ENCODE data around the gene SERPINE1.

Gene SERPINE1

GRCh38 chr7:101133621-101134398 lies 6.9 kb downstream of the SERPINE1 start:
- H3K36me3 ChIP-seq (ENCODE audit: insufficient read depth, low read length): no peaks in the 10 kb centered on the region
- peaks cover 10% of the 10 kb centered on the region for H3K4me1 ChIP-seq (ENCODE audit: insufficient read depth, low read length)
- H3K9me3 ChIP-seq (ENCODE audit: low read length): no peaks in the 10 kb centered on the region
- H2AFZ ChIP-seq (ENCODE audit: low read depth, low read length): no peak overlapping the region
- no peaks in the 10 kb centered on the region for H3K27me3 ChIP-seq (ENCODE audit: insufficient read depth, low read length)
- H3K4me3 ChIP-seq (ENCODE audit: low read length): no peak overlapping the region

- H2AFZ ChIP-seq (ENCODE audit: low read depth, low read length): no peak overlapping the region
- no peaks in the 10 kb centered on the region for H3K36me3 ChIP-seq (ENCODE audit: insufficient read depth, low read length)
- H3K4me1 ChIP-seq (ENCODE audit: insufficient read depth, low read length): peaks cover 10% of the 10 kb centered on the region
- H3K9me3 ChIP-seq (ENCODE audit: low read length): no peaks in the 10 kb centered on the region
- no peak overlapping the region for H3K4me3 ChIP-seq (ENCODE audit: low read length)
- H3K27me3 ChIP-seq (ENCODE audit: insufficient read depth, low read length): no peaks in the 10 kb centered on the region
Observed at GRCh38 chr7:101134399-101134980, 7.6 kb downstream of the SERPINE1 start.

- Histone ChIP-seq H3K4me1 (ENCODE audit: insufficient read depth, low read length) (peaks cover 10% of the 10 kb centered on the region), H3K4me3 (ENCODE audit: low read length) (no peak overlapping the region), H3K36me3 (ENCODE audit: insufficient read depth, low read length) (no peaks in the 10 kb centered on the region), H3K9me3 (ENCODE audit: low read length) (no peaks in the 10 kb centered on the region), H2AFZ (ENCODE audit: low read depth, low read length) (peak overlapping the region; percentile 75), H3K27me3 (ENCODE audit: insufficient read depth, low read length) (no peaks in the 10 kb centered on the region)
Observed at GRCh38 chr7:101137651-101138212, 10.8 kb downstream of the SERPINE1 start.

GRCh38 chr7:101138213-101138870 lies 11.4 kb downstream of the SERPINE1 start:
- Histone ChIP-seq H3K27me3 (ENCODE audit: insufficient read depth, low read length) (no peaks in the 10 kb centered on the region), H3K36me3 (ENCODE audit: insufficient read depth, low read length) (no peaks in the 10 kb centered on the region), H3K4me1 (ENCODE audit: insufficient read depth, low read length) (peaks cover 10% of the 10 kb centered on the region), H3K9me3 (ENCODE audit: low read length) (no peaks in the 10 kb centered on the region), H2AFZ (ENCODE audit: low read depth, low read length) (peak overlapping the region; percentile 75), H3K4me3 (ENCODE audit: low read length) (peak overlapping the region; percentile 34)

- no peaks in the 10 kb centered on the region for H3K36me3 ChIP-seq (ENCODE audit: insufficient read depth, low read length)
Observed at GRCh38 chr7:101140339-101140699, 13.4 kb downstream of the SERPINE1 start.

GRCh38 chr7:101140746-101141382 lies 14.0 kb downstream of the SERPINE1 start:
- Histone ChIP-seq H2AFZ (ENCODE audit: low read depth, low read length) (no peak overlapping the region), H3K36me3 (ENCODE audit: insufficient read depth, low read length) (no peaks in the 10 kb centered on the region), H3K4me1 (ENCODE audit: insufficient read depth, low read length) (peaks cover 5% of the 10 kb centered on the region), H3K27me3 (ENCODE audit: insufficient read depth, low read length) (no peaks in the 10 kb centered on the region), H3K4me3 (ENCODE audit: low read length) (no peak overlapping the region), H3K9me3 (ENCODE audit: low read length) (no peaks in the 10 kb centered on the region)

More at GRCh38 chr7:101140339-101140699, 13.4 kb downstream of the SERPINE1 start:
- Histone ChIP-seq H3K9me3 (ENCODE audit: low read length) (no peaks in the 10 kb centered on the region), H3K4me1 (ENCODE audit: insufficient read depth, low read length) (peaks cover 5% of the 10 kb centered on the region), H3K4me3 (ENCODE audit: low read length) (no peak overlapping the region), H2AFZ (ENCODE audit: low read depth, low read length) (no peak overlapping the region), H3K27me3 (ENCODE audit: insufficient read depth, low read length) (no peaks in the 10 kb centered on the region)

GRCh38 chr7:101151908-101152651 lies 25.2 kb downstream of the SERPINE1 start:
- Histone ChIP-seq H2AFZ (ENCODE audit: low read depth, low read length) (no peak overlapping the region), H3K4me3 (ENCODE audit: low read length) (no peak overlapping the region), H3K9me3 (ENCODE audit: low read length) (no peaks in the 10 kb centered on the region), H3K36me3 (ENCODE audit: insufficient read depth, low read length) (peaks cover 3% of the 10 kb centered on the region), H3K4me1 (ENCODE audit: insufficient read depth, low read length) (peaks cover 13% of the 10 kb centered on the region), H3K27me3 (ENCODE audit: insufficient read depth, low read length) (no peaks in the 10 kb centered on the region)

- Histone ChIP-seq H3K4me3 (ENCODE audit: low read length) (peak within 1 kb of the TSS; percentile 70), H2AFZ (ENCODE audit: low read depth, low read length) (peak within 1 kb of the TSS; percentile 31), H3K4me1 (ENCODE audit: insufficient read depth, low read length) (peaks cover 14% of the 10 kb centered on the region), H3K9me3 (ENCODE audit: low read length) (no peaks in the 10 kb centered on the region), H3K36me3 (ENCODE audit: insufficient read depth, low read length) (peaks cover 13% of the 10 kb centered on the region), H3K27me3 (ENCODE audit: insufficient read depth, low read length) (no peaks in the 10 kb centered on the region)
Observed at GRCh38 chr7:101153969-101154692, 27.2 kb downstream of the SERPINE1 start, which contains the start of gene AP1S1. AP1S1 (plus strand) TSS chr7:101154476; CDS start chr7:101154515, 39 bp downstream.

- Histone ChIP-seq H3K27me3 (ENCODE audit: insufficient read depth, low read length) (no peaks in the 10 kb centered on the region), H3K4me3 (ENCODE audit: low read length) (peak overlapping the region; percentile 70), H2AFZ (ENCODE audit: low read depth, low read length) (peak overlapping the region; percentile 31), H3K4me1 (ENCODE audit: insufficient read depth, low read length) (peaks cover 16% of the 10 kb centered on the region), H3K9me3 (ENCODE audit: low read length) (no peaks in the 10 kb centered on the region), H3K36me3 (ENCODE audit: insufficient read depth, low read length) (peaks cover 16% of the 10 kb centered on the region)
Observed at GRCh38 chr7:101154693-101155102, 27.8 kb downstream of the SERPINE1 start.

GRCh38 chr7:101155303-101155702 lies 28.4 kb downstream of the SERPINE1 start:
- peak overlapping the region; percentile 70 for H3K4me3 ChIP-seq (ENCODE audit: low read length)
- peaks cover 19% of the 10 kb centered on the region for H3K4me1 ChIP-seq (ENCODE audit: insufficient read depth, low read length)
- peaks cover 20% of the 10 kb centered on the region for H3K36me3 ChIP-seq (ENCODE audit: insufficient read depth, low read length)
- H3K9me3 ChIP-seq (ENCODE audit: low read length): no peaks in the 10 kb centered on the region
- H2AFZ ChIP-seq (ENCODE audit: low read depth, low read length): peak overlapping the region; percentile 31
- H3K27me3 ChIP-seq (ENCODE audit: insufficient read depth, low read length): no peaks in the 10 kb centered on the region

- peaks cover 26% of the 10 kb centered on the region for H3K4me1 ChIP-seq (ENCODE audit: insufficient read depth, low read length)
- no peaks in the 10 kb centered on the region for H3K27me3 ChIP-seq (ENCODE audit: insufficient read depth, low read length)
- peaks cover 21% of the 10 kb centered on the region for H3K36me3 ChIP-seq (ENCODE audit: insufficient read depth, low read length)
- no peaks in the 10 kb centered on the region for H3K9me3 ChIP-seq (ENCODE audit: low read length)
- no peak overlapping the region for H3K4me3 ChIP-seq (ENCODE audit: low read length)
- H2AFZ ChIP-seq (ENCODE audit: low read depth, low read length): no peak overlapping the region
Observed at GRCh38 chr7:101156277-101156676, 29.4 kb downstream of the SERPINE1 start.

Data from neuron (in vitro differentiated cells).